Aorta (tissue), 5 donors: ENCODE results near the gene AKTIP. TPM values are rescaled to one million over a fixed set of nuclear protein-coding genes. Genes with fewer than 3 reads are reported as not detected.

Experiments
- ATAC-seq: fragments of 200-7000 bp; cut with Tn5 transposase; one replicate; pipeline ENCODE4 v1.9.1; 2022; ENCODE audit warnings: moderate library complexity; ENCODE audit not compliant: low FRiP score
- DNase-seq, 2 donors: peaks; one replicate each; pipeline ENCODE4 v3.0.0-alpha.2; 2020
- H3K27ac ChIP-seq, 2 donors: one replicate each; pipeline ENCODE4 v1.5.1; 2013; ENCODE audit warnings: low read length in 2 of 2, mild to moderate bottlenecking in 2 of 2, moderate library complexity in 2 of 2, control low read depth in 1 of 2, inconsistent platforms in 1 of 2, low read depth in 1 of 2
- H3K27me3 ChIP-seq, 2 donors: one replicate each; pipeline ENCODE4 v1.6.1; 2013; ENCODE audit warnings: control low read depth in 1 of 2, low read length in 1 of 2, mild to moderate bottlenecking in 1 of 2, moderate library complexity in 1 of 2; ENCODE audit not compliant: insufficient read depth in 2 of 2, control insufficient read depth in 1 of 2
- H3K36me3 ChIP-seq, 2 donors: one replicate each; pipeline ENCODE4 v1.6.1; 2013; ENCODE audit warnings: control low read depth in 1 of 2, low read length in 1 of 2, mild to moderate bottlenecking in 1 of 2; ENCODE audit not compliant: insufficient read depth in 2 of 2, control insufficient read depth in 1 of 2
- H3K4me1 ChIP-seq, 2 donors: one replicate each; pipeline ENCODE4 v1.6.1; 2013; ENCODE audit warnings: low read length in 2 of 2, control low read depth in 1 of 2, mild to moderate bottlenecking in 1 of 2, moderate library complexity in 1 of 2; ENCODE audit not compliant: insufficient read depth in 2 of 2, control insufficient read depth in 1 of 2
- H3K4me3 ChIP-seq, 2 donors: one replicate each; pipeline ENCODE4 v1.5.1; 2013; ENCODE audit warnings: low read length in 2 of 2, control low read depth in 1 of 2, mild to moderate bottlenecking in 1 of 2
- H3K9me3 ChIP-seq: one replicate; pipeline ENCODE4 v1.6.1; 2013; ENCODE audit warnings: mild to moderate bottlenecking, low read length; ENCODE audit not compliant: control insufficient read depth
- WGBS, 2 donors: extraction: QIAGEN DNeasy Blood & Tissue Kit; methylation state at CpG; one replicate each; pipeline ENCODE4 v1.1.7; 2013; 5-methylcytosine and 5-hydroxymethylcytosine counted together
- intact Hi-C, 2 donors: fragments of 100-400 bp; cut with DNase I; formaldehyde crosslinking; loops; one replicate each; pipeline versions ENCODE4 v1.14.2 to v1.15.0; 2022
- polyA plus RNA-seq, 2 donors: library from polyadenylated mRNA; stranded (reverse); fragments of 200-250 nt; gene quantifications; one replicate each; pipeline ENCODE4 v1.2.3, GENCODE V29; 2013
- total RNA-seq, 2 donors: library from RNA; stranded (reverse); fragmentation: NEBNext Ultra II Directional; extraction: Animal tissue kit (Norgen Biotek cat#: 25700); gene quantifications; one replicate each; pipeline ENCODE4 v1.2.1, GENCODE V29; 2021
- donor health status: healthy with polysubstance abuse.
- donor health status: Bipolar disorder and iron deficiency.
- donor health status: DM: no; HTN: no; CAD: no.
- donor health status: DM: no; HTN: no; CAD: no.
- donor health status: DM: yes; HTN: yes; CAD: no.

AKTIP gene
- total and polyA plus RNA-seq, 4 donors = 47.1 to 73.0 (median 49.8) TPM

- H3K4me3 ChIP-seq = no peak overlapping the region
- ATAC-seq (no peak), DNase-seq (no peak)
- no peak overlapping the region for H3K27ac ChIP-seq
- H3K36me3 ChIP-seq = peaks cover 0 to 3% of the 10 kb centered on the region in 2 donors
- peaks cover 0 to 4% of the 10 kb centered on the region in 2 donors for H3K4me1 ChIP-seq
- no peaks in the 10 kb centered on the region for H3K9me3 ChIP-seq
- H3K27me3 ChIP-seq = no peaks in the 10 kb centered on the region
- WGBS, 2 donors = 91 to 92% methylated on average over 4 of the region's 4 CpGs
- intact Hi-C loops = no loop called here
Observed at GRCh38 chr16:53498984-53499383, 4.0 kb downstream of the AKTIP start.

GRCh38 chr16:53495325-53495724, 7.7 kb downstream of the AKTIP start:
- Histone ChIP-seq H3K27me3 (no peaks in the 10 kb centered on the region), H3K9me3 (no peaks in the 10 kb centered on the region), H3K27ac (no peak overlapping the region), H3K4me1 (no peaks in the 10 kb centered on the region), H3K36me3 (peaks cover 3 to 6% of the 10 kb centered on the region in 2 donors), H3K4me3 (no peak overlapping the region)
- 87 to 91% methylated on average over 4 of the region's 4 CpGs for WGBS, 2 donors
- ATAC-seq (no peak), DNase-seq (no peak)
- intact Hi-C loops = no loop called here

- ATAC-seq = no peak
- intact Hi-C loops = no loop called here
- Histone ChIP-seq H3K4me1 (no peaks in the 10 kb centered on the region), H3K36me3 (peaks cover 3 to 6% of the 10 kb centered on the region in 2 donors), H3K9me3 (no peaks in the 10 kb centered on the region), H3K4me3 (no peak overlapping the region), H3K27ac (no peak overlapping the region), H3K27me3 (no peaks in the 10 kb centered on the region)
- 89 to 91% methylated on average over 6 of the region's 6 CpGs for WGBS, 2 donors
- DNase-seq = no peak
Observed at GRCh38 chr16:53494636-53495035, 8.4 kb downstream of the AKTIP start.

GRCh38 chr16:53492503-53492902, 10.5 kb downstream of the AKTIP start:
- no peak for DNase-seq
- 95 to 96% methylated on average over 1 of the region's 1 CpG for WGBS, 2 donors
- Histone ChIP-seq H3K27ac (no peak overlapping the region), H3K36me3 (peaks cover 6% of the 10 kb centered on the region in 2 donors), H3K9me3 (no peaks in the 10 kb centered on the region), H3K27me3 (no peaks in the 10 kb centered on the region), H3K4me3 (no peak overlapping the region), H3K4me1 (no peaks in the 10 kb centered on the region)
- intact Hi-C loops = no loop called here
- no peak for ATAC-seq

- intact Hi-C loops = no loop called here
- no peak for ATAC-seq
- H3K27me3 ChIP-seq = no peaks in the 10 kb centered on the region
- no peak overlapping the region for H3K4me3 ChIP-seq
- H3K4me1 ChIP-seq = no peaks in the 10 kb centered on the region
- H3K27ac ChIP-seq = no peak overlapping the region
- DNase-seq = no peak
- H3K36me3 ChIP-seq = peaks cover 4 to 6% of the 10 kb centered on the region in 2 donors
- 14 to 23% methylated on average over 1 of the region's 1 CpG for WGBS, 2 donors
- no peaks in the 10 kb centered on the region for H3K9me3 ChIP-seq
Observed at GRCh38 chr16:53489755-53490154, 13.3 kb downstream of the AKTIP start.

GRCh38 chr16:53486230-53486629, 16.8 kb downstream of the AKTIP start:
- Histone ChIP-seq H3K4me1 (no peaks in the 10 kb centered on the region), H3K27me3 (no peaks in the 10 kb centered on the region), H3K27ac (no peak overlapping the region), H3K4me3 (no peak overlapping the region), H3K36me3 (peaks cover 4 to 14% of the 10 kb centered on the region in 2 donors), H3K9me3 (no peaks in the 10 kb centered on the region)
- DNase-seq = no peak
- no peak for ATAC-seq
- intact Hi-C loops = no loop called here

GRCh38 chr16:53484542-53484941, 18.5 kb downstream of the AKTIP start:
- intact Hi-C loops = no loop called here
- no peak for DNase-seq
- Histone ChIP-seq H3K36me3 (peaks cover 4 to 14% of the 10 kb centered on the region in 2 donors), H3K9me3 (no peaks in the 10 kb centered on the region), H3K4me1 (no peaks in the 10 kb centered on the region), H3K27ac (no peak overlapping the region), H3K27me3 (no peaks in the 10 kb centered on the region), H3K4me3 (no peak overlapping the region)
- 81 to 88% methylated on average over 2 of the region's 2 CpGs for WGBS, 2 donors
- ATAC-seq = no peak

- Histone ChIP-seq H3K4me1 (no peaks in the 10 kb centered on the region), H3K27me3 (no peaks in the 10 kb centered on the region), H3K4me3 (no peak overlapping the region), H3K9me3 (no peaks in the 10 kb centered on the region), H3K36me3 (peaks cover 6 to 11% of the 10 kb centered on the region in 2 donors), H3K27ac (no peak overlapping the region)
- 95 to 96% methylated on average over 2 of the region's 2 CpGs for WGBS, 2 donors
- ATAC-seq (no peak), DNase-seq (no peak)
- intact Hi-C loops = no loop called here
Observed at GRCh38 chr16:53482123-53482522, 20.9 kb downstream of the AKTIP start.

DNA sequence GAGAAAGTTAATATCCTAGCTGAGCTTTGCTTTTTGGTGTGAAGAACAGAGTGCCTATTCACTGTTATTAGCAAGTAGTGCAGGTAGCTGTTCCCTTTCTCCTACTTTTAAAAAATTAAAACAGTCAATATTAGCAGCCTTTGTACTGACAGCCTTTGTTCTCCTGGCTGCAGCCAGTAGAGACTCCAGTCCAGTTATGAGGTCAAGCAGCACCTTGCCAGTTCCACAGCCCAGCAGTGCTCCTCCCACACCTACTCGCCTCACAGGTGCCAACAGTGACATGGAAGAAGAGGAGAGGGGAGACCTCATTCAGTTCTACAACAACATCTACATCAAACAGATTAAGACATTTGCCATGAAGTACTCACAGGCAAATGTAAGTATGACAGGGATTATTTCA, 22.6 kb downstream of the AKTIP start:
- Histone ChIP-seq H3K36me3 (peaks cover 7 to 11% of the 10 kb centered on the region in 2 donors), H3K4me3 (no peak overlapping the region), H3K27me3 (no peaks in the 10 kb centered on the region), H3K9me3 (no peaks in the 10 kb centered on the region), H3K27ac (no peak overlapping the region), H3K4me1 (no peaks in the 10 kb centered on the region)
- DNase-seq (no peak), ATAC-seq (no peak)
- intact Hi-C loops = no loop called here
- WGBS, 2 donors = 94 to 100% methylated on average over 1 of the region's 1 CpG
